NB4 (cell line): Measurements from ENCODE around the gene PGAM2.

Source experiments
- DNase-seq: peaks from one replicate; pipeline ENCODE4 v3.0.0; 2010; ENCODE audit warnings: low read depth
- H3K4me3 ChIP-seq: one replicate; pipeline ENCODE4 v1.5.1; 2011; ENCODE audit warnings: mild to moderate bottlenecking, low read depth, low read length, moderate library complexity
- CTCF ChIP-seq: IDR thresholded peaks from one replicate; pipeline ENCODE4 v1.5.1; 2012; ENCODE audit warnings: low read depth, low read length
- MYC ChIP-seq: IDR thresholded peaks from 2 replicates; pipeline ENCODE4 v1.6.1; 2011; ENCODE audit warnings: low read depth, low read length
- POLR2A ChIP-seq: IDR thresholded peaks from 2 replicates; pipeline ENCODE4 v1.6.1; 2011; ENCODE audit warnings: mild to moderate bottlenecking; ENCODE audit not compliant: insufficient read length; ENCODE audit errors: extremely low read depth
- TF ChIP-seq, protein P1 (sequence below): IDR thresholded peaks from 2 replicates; pipeline ENCODE4 v1.6.1; 2011; ENCODE audit warnings: low read depth, low read length

Gene PGAM2

GRCh38 chr7:44094365-44094764, 29.0 kb upstream of the PGAM2 start:
- no peak for DNase-seq
- TF ChIP-seq, protein P1, sequence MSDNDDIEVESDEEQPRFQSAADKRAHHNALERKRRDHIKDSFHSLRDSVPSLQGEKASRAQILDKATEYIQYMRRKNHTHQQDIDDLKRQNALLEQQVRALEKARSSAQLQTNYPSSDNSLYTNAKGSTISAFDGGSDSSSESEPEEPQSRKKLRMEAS = no peak
- TF ChIP-seq CTCF = no peak
- no peak for TF ChIP-seq POLR2A
- no peak for TF ChIP-seq MYC
- H3K4me3 ChIP-seq = no peak overlapping the region

GRCh38 chr7:44093102-44093641, 27.8 kb upstream of the PGAM2 start:
- no peak for TF ChIP-seq CTCF
- no peak for TF ChIP-seq MYC
- TF ChIP-seq, protein P1 = no peak
- TF ChIP-seq POLR2A = no peak
- DNase-seq = no peak
- no peak overlapping the region for H3K4me3 ChIP-seq

- H3K4me3 ChIP-seq = no peak overlapping the region
- DNase-seq = no peak
- TF ChIP-seq, protein P1 = no peak
- TF ChIP-seq CTCF (no peak), MYC (no peak), POLR2A (no peak)
Measured at GRCh38 chr7:44087911-44088838, 22.8 kb upstream of the PGAM2 start.

DNA sequence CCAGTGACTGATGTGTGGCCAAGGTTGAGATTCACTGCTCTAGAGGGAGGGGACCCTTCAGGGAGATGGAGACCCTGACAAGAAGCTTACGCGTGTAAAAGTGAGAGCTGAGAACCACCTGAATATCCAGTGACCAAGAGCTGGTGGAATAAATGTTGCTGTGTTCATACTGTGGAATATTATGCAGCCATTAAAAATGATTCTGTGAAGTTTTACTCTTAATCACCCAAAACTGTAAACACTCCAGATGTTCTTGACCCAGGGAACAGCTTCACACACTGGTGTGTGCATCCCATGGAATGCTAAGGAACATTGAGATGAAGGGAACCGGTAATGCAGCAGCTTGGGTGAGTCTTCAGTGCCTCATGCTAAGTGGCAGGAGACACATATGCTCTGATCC, 21.3 kb upstream of the PGAM2 start:
- H3K4me3 ChIP-seq = no peak overlapping the region
- DNase-seq = no peak
- TF ChIP-seq CTCF = no peak
- no peak for TF ChIP-seq POLR2A
- TF ChIP-seq MYC = no peak
- TF ChIP-seq, protein P1 = no peak

- DNase-seq = no peak
- no peak for TF ChIP-seq MYC
- TF ChIP-seq CTCF = peak; percentile 47
- TF ChIP-seq, protein P1 = no peak
- H3K4me3 ChIP-seq = no peak overlapping the region
Measured at GRCh38 chr7:44085546-44085945, 20.2 kb upstream of the PGAM2 start.
